HL-60 (cell line): ENCODE data around the gene SHC3.
"Not testable (repeated sequence)": the region's sequence is repeated elsewhere in the genome, so short reads cannot be mapped to it uniquely, and the experiment has no call there.

Experiments used
- DNase-seq, 2 experiments: peaks; one replicate each; pipeline ENCODE4 v3.0.0-alpha.2; 2010 to 2020; ENCODE audit warnings: low read depth in 1 of 2, low spot score in 1 of 2
- H3K27ac ChIP-seq: fragments of 250-450 bp; sonication (Bioruptor Pico); replicated peaks from 2 replicates; pipeline ENCODE4 v1.5.1; 2020; ENCODE audit warnings: mild to moderate bottlenecking, moderate library complexity
- H3K27me3 ChIP-seq: fragments of 250-450 bp; sonication (Bioruptor Pico); 2 replicates; pipeline ENCODE4 v1.5.1; 2021; ENCODE audit warnings: mild to moderate bottlenecking, moderate library complexity; ENCODE audit not compliant: insufficient read depth, poor library complexity, severe bottlenecking
- H3K4me3 ChIP-seq: replicated peaks from 2 replicates; pipeline ENCODE4 v1.5.1; 2011; ENCODE audit warnings: mild to moderate bottlenecking, control low read depth, low read length; ENCODE audit not compliant: insufficient read depth
- CTCF ChIP-seq: IDR thresholded peaks from one replicate; pipeline ENCODE4 v1.5.1; 2011; ENCODE audit warnings: low read length, control low read depth, inconsistent platforms; ENCODE audit not compliant: insufficient read depth
- GABPA ChIP-seq: IDR thresholded peaks from 2 replicates; pipeline ENCODE4 v1.6.1; 2012; ENCODE audit warnings: low read depth
- POLR2AphosphoS5 ChIP-seq: IDR thresholded peaks from 2 replicates; pipeline ENCODE4 v1.6.1; 2012; ENCODE audit warnings: low read depth
- REST ChIP-seq: IDR thresholded peaks from 2 replicates; pipeline ENCODE4 v1.6.1; 2012; ENCODE audit warnings: low read depth; ENCODE audit not compliant: insufficient replicate concordance
- SPI1 ChIP-seq: IDR thresholded peaks from 2 replicates; pipeline ENCODE4 v1.6.1; 2012; ENCODE audit warnings: low read depth, mild to moderate bottlenecking, borderline replicate concordance

Gene SHC3

GRCh38 chr9:89213396-89213880 lies 34.8 kb upstream of the SHC3 start:
- TF ChIP-seq CTCF = no peak
- no peak for TF ChIP-seq POLR2AphosphoS5
- TF ChIP-seq SPI1 = no peak
- no peak for TF ChIP-seq REST
- no peak for TF ChIP-seq GABPA
- Histone ChIP-seq H3K4me3 (no peak overlapping the region), H3K27ac (no peak overlapping the region), H3K27me3 (no peaks in the 10 kb centered on the region)
- DNase-seq = no peak

- H3K27me3 ChIP-seq = no peaks in the 10 kb centered on the region
Observed at GRCh38 chr9:89212171-89212570, 33.6 kb upstream of the SHC3 start.

GRCh38 chr9:89209311-89209710 lies 30.7 kb upstream of the SHC3 start:
- not testable (repeated sequence) for H3K27me3 ChIP-seq, H3K27ac ChIP-seq, DNase-seq, H3K4me3 ChIP-seq

More at GRCh38 chr9:89212171-89212570, 33.6 kb upstream of the SHC3 start:
- DNase-seq = no peak
- no peak for TF ChIP-seq GABPA
- no peak for TF ChIP-seq SPI1
- TF ChIP-seq POLR2AphosphoS5 = no peak
- TF ChIP-seq REST = no peak
- no peak for TF ChIP-seq CTCF
- no peak overlapping the region for H3K4me3 ChIP-seq
- H3K27ac ChIP-seq = no peak overlapping the region

- TF ChIP-seq GABPA = no peak
- TF ChIP-seq CTCF = no peak
- TF ChIP-seq POLR2AphosphoS5 = no peak
- TF ChIP-seq SPI1 = no peak
- no peak for TF ChIP-seq REST
- H3K4me3 ChIP-seq = no peak overlapping the region
- no peak for DNase-seq
- no peaks in the 10 kb centered on the region for H3K27me3 ChIP-seq
- H3K27ac ChIP-seq = no peak overlapping the region
Observed at GRCh38 chr9:89207026-89207425, 28.4 kb upstream of the SHC3 start.
